NCI-H2081 treated with DMSO at 0.1 percent for 48 hours (cell line): Measurements from ENCODE around the gene ZFP36L2.

Experiments
- DNase-seq: peaks from one replicate; lab custom pipeline; 2025; lab: John Stamatoyannopoulos, UW

ZFP36L2 gene

DNA sequence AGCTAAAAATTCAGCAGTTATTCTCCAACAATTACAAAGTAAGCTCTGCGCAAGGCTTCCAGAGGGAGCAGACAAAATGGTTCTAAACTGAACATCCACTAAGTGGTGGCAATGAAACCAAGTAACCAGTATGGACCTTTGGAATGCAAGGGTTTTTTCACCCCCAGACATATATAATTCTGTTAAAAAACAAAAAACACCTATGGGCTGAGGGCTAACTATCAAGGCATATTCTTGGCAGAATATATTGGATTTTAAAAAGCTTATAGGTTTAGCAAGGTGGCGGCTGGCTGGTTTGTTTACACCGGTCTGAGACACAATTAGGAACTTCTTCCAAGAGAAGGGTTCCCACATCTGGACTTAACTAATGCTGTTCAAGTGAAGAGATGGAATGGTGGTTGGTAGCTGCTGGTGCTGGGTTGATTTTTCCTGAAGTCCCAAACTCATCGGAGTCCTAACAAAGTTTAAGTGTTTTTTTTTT, 2.8 kb downstream of the ZFP36L2 start:
- DNase-seq = no peak

DNA sequence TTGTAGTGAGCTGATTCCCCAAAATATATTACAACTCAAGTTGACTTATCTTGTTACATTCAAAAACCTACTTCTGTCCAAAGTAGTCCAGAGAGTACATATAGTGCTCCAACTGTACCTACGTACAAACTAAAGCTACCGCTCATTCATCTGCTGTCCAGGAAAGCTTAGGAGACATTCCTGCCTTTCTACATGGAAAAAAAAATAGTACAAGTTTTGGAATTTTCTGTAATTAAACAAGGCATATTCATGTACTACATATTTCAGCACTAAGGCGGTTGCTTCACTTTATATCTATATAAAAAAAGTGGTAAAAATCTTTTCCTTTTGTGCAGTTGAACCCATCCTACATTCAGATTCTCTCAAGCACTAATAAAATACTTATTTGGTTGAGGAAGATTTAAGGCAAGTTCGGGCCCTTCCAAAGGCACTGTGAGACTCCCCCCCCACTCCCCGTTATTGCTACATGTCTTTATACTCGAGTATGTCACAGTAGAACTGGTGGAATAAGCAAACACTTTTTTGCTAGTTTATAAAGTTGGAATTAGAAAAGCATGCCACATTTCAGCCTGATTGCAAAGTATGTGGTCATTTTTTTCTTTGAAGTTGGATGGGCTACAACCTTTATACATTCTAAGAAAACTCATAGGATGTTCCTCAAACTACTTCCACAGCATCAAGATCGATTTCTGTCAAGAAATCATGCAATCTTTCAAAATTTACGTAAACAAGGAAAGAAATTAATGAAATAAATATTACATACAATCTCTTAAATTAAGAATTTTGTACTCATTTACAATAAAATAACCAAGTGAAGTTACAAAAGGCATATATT, 3.7 kb downstream of the ZFP36L2 start:
- no peak for DNase-seq

DNA sequence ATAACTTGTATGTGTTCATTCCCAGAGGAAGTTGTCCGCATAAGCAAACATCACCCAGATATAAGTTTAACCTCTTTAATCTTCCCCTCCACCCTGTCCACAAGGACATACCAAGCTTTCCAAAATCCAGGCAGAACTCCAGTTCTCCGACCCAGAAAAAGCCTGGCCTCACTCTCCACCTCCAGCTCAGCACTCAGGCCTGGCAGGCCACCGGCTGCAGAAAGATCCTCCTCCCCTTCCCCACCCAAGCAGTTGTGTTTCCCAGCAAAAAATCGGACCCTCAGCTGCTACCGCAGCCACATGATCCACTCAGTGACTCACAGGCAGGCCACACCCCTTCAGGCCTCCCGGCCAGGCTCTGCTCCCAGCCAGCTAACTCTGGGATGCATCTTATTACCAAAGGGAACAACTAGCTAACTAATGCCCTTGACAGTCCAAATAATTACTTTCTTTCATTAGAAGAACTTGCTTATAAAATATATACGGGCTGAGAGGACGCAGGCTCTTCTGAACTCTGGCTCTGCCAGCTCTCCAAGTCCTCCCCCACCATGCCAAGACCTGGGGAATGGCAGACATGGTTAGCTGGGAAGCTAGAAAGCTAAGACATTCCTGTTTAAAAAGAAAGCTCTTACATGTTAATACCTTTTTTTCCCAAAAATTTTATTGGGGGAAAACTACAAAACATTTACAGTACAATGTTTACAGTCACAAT, 4.5 kb downstream of the ZFP36L2 start:
- DNase-seq = no peak

DNA sequence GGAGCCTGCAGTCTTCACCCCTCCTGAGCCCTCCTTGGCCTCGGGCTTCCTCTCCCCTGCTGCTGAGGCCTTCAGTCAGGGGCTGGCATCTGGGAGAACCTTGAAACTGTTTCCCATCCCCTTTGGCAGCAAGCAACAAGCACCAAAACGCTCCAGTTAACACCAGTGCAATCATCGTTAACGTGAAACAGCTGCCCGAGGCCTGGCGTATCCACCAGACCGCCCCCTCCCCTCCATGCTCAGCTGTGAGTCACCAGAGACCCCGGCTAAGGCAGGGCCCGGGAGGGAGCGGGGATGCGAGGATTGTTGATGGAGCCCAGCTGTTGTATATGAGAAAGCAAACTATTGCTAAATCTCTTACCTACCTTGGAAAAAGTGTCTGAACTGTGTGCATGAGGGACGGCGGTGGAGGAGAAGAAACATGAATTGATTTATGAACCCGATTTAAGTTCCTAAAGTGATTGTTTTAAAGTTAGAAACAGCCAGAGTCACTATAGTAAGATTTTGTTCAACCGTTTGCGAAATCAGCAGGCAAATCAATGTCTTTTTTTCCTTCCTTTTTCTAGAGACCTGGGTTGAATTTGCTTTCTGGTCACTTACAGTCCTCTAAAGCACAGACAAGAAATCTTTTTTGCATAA, 5.2 kb downstream of the ZFP36L2 start:
- DNase-seq = no peak

DNA sequence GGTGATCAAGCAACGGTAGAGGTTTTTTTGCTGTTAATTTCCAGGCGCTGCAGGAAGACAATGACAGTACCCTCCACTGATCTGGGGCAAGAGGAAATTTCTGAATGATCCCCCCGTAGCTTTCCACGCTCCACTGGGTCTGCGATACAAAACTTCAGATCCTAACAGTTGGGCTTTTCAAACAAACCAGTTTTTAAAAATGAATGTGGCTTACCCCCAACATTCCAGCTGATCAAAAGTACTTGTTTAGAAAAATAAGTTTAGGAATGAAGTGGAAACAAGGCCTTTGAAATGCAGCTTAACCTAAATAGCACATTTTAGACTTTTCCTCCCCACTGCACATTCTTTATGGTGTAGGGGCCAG, 5.7 kb downstream of the ZFP36L2 start:
- no peak for DNase-seq

DNA sequence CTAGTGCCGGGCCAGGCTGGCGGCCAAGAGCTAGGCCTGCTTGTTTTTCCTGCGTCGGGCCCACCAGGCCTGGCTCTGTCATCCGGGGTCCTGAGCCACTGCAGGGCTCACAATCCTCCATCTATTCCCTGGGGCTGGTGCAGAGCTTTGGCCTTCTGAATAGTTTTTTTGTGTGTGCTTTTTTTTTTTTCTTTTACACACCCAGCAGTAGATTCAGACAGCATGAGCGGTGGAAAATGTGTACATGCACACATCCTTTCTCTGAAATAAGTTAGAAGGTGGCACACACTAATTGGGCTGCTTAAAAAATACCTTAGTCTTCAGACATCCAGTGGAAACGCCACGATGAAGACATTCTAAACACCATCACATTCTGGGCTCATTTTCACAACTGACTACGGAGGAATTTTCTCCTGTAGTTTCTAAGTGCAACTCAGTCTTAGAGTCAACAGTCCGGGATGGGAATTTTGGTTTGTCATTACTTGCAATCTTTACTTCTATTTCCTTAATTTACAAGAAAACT, 6.1 kb downstream of the ZFP36L2 start:
- DNase-seq = no peak

DNA sequence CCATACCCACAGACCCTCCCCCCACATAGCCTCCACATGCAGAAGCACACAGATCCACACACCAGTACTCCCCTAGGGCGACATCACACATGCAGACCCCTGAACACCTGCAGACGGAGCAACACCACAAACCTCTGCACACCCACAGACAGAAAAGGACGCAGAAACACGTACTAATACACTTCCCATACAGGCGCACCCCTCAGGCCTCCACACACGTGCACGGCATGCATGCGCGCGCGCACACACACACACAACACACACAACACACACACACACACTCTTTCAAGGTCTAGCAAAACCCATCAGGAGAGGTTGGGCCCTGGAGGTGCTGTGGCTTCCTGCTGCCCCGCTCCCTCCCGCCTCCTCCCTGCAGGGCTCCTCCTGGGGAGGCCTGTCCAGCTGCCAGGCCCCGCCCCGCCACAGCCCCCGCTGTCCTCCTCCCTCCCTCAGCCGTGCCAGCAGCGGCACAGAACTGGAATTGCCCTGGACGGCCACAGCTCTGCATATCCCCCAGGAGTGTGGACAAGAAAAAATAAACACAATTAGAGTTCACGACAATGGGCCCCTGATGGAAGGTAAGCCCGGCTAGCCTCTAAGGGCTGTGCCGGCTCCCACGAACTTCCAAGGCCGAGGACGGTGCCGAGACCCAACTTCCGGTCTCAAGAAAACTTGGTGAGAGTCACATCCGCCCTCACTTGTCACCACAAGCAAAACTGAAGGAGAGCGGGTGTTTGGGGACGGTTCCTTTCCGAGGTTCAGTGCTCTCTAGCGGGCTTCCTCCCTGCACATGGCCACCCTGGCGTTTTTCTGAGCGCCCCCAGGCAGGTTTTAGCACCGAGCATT, 6.8 kb downstream of the ZFP36L2 start:
- DNase-seq = peak; percentile 33

DNA sequence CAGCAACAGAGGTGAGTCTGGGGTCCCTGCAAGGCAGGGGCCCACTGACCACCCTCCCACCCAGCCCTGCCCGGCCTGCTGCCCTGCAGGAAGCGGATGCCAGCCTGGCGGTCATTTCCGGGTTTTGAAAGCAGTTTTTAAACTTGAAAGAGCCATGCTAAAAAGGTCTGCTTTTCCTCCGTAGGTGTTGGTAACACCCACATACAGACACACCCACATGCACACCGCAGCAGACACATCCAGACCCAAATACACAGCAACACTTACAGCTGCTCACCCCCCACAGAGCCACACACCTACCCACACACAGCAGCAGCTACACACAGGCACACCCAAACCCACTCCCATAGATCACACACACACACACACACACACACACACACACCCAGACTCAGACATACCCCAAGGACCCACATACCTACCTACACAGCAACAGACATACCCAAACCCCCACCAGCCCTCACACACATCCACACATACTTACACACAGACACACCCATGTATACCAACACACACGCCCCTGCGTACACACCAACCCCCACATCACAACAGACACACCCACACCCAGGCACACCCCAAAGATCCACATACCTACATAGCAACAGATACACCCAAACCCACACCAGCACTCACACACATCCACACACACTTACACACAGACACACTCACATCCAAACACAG, 7.6 kb downstream of the ZFP36L2 start:
- DNase-seq = no peak

DNA sequence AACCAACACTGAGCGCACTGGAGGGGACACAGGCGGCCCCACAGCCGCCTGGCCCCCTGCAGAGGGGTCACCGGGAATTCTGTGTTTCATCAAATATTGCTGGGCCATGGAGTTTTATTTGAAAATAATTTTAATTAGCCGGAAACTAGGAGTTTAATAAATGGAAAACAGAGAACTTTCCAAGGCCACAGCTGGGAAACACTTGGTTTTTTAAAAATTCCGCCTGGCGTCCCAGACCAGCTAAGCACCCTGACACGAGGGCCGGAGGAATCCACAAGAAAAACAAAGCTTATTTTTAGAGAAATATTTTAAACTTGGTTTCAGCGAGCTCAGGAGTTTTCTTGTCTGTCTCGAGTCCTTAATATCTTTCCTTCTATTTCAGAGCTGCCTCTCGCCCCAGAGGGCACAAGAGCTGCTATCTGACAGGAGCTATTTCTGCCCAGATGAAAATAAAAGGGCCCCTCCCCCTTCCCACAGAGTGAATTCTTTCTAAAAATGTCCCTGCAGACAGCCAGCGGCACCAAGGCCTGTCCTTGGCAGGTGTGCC, 8.2 kb downstream of the ZFP36L2 start:
- DNase-seq = no peak

DNA sequence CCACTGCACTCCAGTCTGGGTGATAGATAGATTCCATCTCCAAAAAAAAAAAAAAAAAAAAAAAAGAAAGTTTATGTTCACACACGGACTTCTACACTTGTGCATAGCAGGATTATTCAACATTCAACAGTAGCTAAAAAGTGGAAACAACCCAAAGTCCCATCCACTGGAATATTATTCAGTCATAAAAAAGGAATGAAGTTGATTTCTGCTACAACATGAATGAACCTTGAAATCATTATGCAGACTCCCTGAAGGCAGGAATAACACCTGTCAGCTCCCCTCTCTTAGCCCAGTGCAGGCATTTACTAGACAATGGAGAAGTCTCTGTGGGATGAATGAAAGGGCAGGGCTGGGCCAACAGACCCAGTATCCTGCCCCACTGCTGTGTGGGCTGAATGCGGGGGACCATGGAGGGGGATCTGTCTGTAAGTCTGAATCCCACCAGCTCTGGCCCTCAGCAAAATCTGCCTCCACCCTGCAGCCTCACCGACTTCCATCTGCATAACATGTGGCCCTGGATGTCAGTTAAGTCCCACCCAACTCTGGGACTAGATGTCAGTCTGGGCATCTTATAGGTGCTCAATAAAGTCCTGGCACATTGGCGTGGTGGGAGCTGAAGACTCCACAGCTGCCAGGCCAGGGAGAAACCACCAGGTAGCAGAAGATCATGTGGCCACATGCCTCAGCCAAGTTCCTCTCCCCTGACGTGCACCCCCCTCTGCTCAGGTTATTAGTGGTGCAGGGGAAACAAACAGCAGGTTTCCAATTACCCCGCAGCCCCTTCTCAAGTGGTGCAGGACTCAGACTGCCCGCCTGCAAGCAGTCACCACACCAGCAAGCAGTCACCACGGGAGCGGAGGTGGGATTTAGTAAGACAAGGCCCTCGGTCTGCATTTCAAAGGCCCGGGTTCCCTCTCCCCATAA, 8.9 kb downstream of the ZFP36L2 start:
- DNase-seq = no peak

DNA sequence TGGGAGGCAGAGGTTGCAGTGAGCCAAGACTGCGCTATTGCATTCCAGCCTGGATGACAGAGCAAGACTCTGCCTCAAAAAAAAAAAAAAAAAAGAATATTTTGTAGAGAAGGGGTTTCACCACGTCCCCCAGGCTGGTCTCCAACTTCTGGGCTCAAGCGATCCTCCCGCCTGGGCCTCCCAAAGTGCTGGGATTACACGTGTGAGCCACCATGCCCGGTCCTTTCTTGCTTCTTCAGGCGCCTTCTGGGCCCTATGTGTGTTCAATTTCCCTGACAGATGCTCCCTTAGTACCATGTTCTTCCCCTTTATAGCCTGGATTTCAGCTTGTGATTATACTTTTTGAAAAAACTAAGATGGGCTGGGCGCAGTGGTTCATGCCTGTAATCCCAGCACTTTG, 9.8 kb downstream of the ZFP36L2 start:
- no peak for DNase-seq

DNA sequence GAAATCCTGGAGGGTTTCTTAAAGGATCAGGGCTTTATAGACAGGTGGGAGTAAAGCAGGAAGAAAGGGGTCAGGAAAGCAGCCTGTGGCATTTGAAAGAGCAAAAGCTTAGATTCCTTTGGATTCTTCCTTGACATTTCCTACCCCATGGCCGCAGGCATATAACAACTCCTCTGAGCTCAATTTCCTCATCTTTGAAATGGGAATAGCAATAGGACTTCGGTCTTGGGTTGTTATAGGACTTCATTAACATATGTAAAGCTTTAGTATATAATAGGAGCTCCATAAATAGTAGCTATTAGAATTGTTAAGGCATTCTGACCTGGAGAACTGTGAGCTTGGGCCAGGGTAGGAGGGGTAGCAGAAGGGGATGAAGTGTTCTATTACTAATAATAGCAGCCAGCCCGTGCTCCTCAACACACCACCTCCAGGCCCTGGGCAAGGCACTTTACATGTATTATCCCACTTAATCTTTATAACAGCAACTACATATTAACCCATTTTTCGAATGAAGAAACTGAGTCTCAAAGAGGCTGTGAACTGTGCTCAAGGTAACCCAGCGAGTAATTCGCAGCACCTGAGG, 10.6 kb downstream of the ZFP36L2 start:
- DNase-seq = no peak

DNA sequence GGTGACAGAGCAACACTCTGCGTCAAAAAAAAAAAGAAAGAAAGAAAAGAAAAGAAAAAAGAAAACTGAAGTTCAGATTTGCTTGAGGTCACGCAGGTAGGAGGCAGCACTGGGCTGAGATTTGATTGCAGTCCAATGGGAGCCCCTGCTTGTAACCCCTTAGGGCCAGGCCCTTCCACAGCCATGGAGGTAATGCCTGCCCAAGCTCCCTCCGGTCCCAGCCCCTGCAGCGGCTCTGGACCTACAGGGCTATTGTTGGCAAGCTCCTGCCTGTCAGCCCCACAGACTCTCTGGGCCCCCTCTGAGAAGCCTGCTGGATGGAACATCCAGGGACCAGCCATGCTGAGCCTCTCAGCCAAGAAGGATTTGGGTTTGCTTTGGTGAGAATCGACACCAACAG, 12.2 kb downstream of the ZFP36L2 start:
- no peak for DNase-seq

DNA sequence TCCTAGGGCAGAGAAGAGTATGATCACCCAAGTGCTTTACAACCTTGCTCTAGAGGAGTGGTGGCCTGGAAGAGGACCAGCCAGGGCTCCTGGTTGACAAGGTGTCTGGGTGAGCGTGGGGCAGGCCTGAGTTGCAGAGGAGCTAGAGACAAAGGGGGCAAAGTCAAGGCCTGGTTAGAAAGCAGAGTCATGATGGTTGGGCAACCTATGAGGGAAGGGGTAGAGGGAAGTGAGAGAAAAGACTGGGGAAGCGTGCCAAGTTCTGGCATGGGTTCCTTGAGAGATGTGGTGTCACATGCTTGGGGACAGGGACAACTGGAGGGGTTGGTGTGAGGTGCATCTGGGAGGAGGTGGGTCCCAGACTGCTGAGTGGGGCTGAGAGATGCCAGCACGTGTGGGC, 13.5 kb downstream of the ZFP36L2 start:
- no peak for DNase-seq

DNA sequence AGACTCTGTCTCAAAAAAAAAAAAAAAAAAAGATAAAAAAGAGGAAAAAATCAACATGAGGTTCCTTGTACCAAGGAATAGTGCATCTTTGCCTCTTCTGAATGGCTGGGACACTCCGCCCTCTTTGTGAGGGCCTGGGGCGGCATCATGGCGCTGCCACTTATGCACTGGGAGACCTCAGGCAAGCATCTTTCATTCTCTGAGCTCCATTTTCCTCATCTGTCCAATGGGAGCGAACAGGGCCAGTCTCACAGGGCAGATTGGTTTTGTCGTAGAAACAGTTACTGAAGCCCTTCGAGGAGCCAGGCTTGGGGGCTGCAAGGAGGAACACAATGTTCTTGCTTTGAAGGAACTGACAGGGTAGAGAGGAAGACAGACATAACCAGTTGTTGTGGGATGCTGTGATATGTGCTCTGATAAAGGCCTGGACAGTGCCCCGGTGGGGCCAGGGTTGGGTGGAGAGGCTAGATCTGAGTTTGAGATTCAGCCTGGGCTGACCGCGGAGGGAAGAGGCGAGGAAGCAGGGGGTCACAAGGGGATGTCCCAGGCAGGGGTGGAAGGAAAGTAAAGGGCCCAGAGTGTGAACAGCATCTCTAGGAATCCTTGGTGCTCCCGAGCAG, 14.1 kb downstream of the ZFP36L2 start:
- no peak for DNase-seq

DNA sequence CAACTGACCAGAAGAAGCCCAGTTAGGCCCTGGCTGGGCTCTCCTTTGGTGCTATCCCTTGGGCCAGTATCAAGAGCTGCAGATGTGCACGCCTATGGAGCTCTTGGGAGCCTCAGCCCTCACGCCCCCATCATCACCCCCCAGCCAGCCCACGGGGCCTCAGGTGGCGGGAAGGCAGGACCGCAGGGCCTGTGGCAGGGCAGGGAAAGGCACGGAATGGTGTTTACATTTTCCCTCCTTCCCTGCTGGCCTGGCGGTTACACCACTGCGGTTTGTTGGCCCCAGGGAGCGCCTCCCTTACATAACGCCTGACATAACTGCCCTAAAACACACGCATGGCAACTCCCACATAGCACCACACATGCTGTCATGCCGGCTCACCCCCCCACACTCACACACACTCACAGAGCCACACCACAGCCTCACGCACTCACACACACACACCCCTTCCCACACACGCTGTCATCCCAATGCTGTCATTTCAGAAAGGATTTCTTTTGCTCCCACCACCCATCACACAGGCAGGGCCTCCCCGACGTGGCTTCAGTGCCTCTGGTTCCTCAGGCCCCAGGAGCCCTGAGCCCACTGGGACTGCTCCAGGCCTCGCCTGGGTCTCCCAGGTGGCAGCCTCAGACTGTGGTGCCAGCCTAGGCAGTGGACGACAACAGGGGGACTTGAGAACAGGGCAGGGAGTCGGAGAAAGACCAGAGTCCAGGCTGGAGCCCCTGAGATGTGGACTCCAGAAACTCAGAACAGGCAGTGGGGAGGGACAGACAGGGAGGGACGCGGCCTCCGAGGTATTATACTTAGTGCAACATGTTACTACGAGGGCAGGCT, 15.7 kb downstream of the ZFP36L2 start:
- no peak for DNase-seq

DNA sequence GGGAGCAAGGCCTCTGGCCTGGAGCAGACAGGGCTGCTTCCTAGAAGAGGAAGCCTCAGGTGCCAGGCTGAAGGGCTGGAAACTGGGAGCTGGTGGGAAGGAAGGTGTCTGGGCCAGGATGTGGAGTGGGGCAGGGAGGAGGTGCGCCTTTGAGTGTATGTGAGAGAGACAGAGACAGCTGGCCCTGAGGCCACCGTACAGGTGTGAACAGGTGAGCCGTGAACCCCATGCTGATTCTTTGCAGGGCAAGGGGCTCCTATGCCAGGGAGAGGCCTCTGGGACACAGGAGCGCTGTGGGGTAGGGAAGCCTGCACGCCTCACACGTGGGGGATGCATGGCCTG, 16.3 kb downstream of the ZFP36L2 start:
- no peak for DNase-seq

DNA sequence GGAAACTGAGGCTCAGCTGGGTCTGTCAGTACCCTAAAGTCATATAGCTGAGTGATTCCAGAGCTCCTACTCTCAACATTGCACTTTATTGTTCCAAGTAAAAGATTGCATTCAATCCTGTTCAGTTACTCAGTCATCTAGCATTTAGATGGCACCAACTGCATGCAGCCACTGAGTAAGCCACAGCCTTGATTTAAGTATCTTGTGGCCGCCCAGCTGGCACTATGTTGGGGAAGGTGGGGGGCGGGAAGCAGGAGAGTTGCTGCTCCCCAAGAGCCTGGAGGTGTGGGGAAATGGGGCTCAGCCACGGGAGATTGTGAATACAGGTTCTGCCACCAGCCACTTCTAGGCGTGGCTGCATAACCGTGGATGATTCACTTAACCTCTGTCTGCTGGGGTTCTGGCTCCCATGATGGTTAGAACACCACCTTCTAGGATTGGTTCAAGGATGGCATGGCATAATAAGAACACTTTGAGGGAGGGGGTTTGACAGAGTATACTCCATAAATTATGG, 17.1 kb downstream of the ZFP36L2 start:
- no peak for DNase-seq
